Breast epithelium (tissue), 4 donors: ENCODE measurements around the gene DDRGK1. TPM values are rescaled to one million over a fixed set of nuclear protein-coding genes. Genes with fewer than 3 reads are reported as not detected.

Experiments used
- DNase-seq, 2 donors: peaks; one replicate each; pipeline ENCODE4 v3.0.0-alpha.2; 2019; ENCODE audit warnings: low spot score in 2 of 2
- H3K27ac ChIP-seq, 2 donors: fragments of 200-600 bp; sonication (generic) in 1 of 2; one replicate each; pipeline ENCODE4 v1.5.1; 2016 to 2019; ENCODE audit warnings: mild to moderate bottlenecking in 1 of 2
- H3K27me3 ChIP-seq, 2 donors: fragments of 200-600 bp; sonication (generic) in 1 of 2; one replicate each; pipeline versions ENCODE4 v1.5.1 to v1.6.0; 2017 to 2019; ENCODE audit warnings: control low read depth in 1 of 2, mild to moderate bottlenecking in 1 of 2
- H3K36me3 ChIP-seq: fragments of 200-600 bp; one replicate; pipeline ENCODE4 v1.5.1; 2019
- H3K4me1 ChIP-seq, 2 donors: fragments of 200-600 bp; sonication (generic); one replicate each; pipeline ENCODE4 v1.5.1; 2016 to 2019; ENCODE audit warnings: control low read depth in 1 of 2
- H3K4me3 ChIP-seq, 3 donors: fragments of 200-600 bp; sonication (generic); 1 replicate in 2 of 3; 2 replicates in 1 of 3; pipeline ENCODE4 v1.5.1; 2016 to 2019; ENCODE audit warnings: mild to moderate bottlenecking in 3 of 3, moderate library complexity in 2 of 3
- H3K9me3 ChIP-seq, 2 donors: fragments of 200-600 bp; sonication (generic) in 1 of 2; one replicate each; pipeline ENCODE4 v1.5.1; 2016 to 2019; ENCODE audit warnings: control low read depth in 1 of 2
- CTCF ChIP-seq, 3 donors: fragments of 450-650 bp; IDR thresholded peaks; one replicate each; pipeline ENCODE4 v1.5.1; 2016 to 2017; ENCODE audit warnings: antibody characterized with exemption in 3 of 3, mild to moderate bottlenecking in 3 of 3, moderate library complexity in 3 of 3
- POLR2A ChIP-seq: fragments of 450-650 bp; IDR thresholded peaks from one replicate; pipeline ENCODE4 v1.6.1; 2016; ENCODE audit warnings: antibody characterized with exemption, mild to moderate bottlenecking, moderate library complexity
- POLR2AphosphoS5 ChIP-seq, 3 donors: sonication (generic); formaldehyde crosslinking; IDR thresholded peaks; one replicate each; pipeline ENCODE4 v1.6.1; 2017; ENCODE audit warnings: antibody characterized with exemption in 3 of 3
- intact Hi-C: fragments of 100-400 bp; cut with DNase I; formaldehyde crosslinking; loops from one replicate; pipeline ENCODE4 v1.15.1; 2023; ENCODE audit warnings: low total_unique reads
- total RNA-seq, 3 donors: library from RNA; depleted of rRNA; stranded (reverse); fragments of >200 nt; gene quantifications; one replicate each; pipeline ENCODE4 v1.1.0, GENCODE V29; 2016

Gene DDRGK1
- total RNA-seq, 3 donors from 2014 or later: 87.1 to 91.8 (median 89.8) TPM

- no peak for DNase-seq
- H3K9me3 ChIP-seq: no peaks in the 10 kb centered on the region
- no peak overlapping the region for H3K27ac ChIP-seq
- no peaks in the 10 kb centered on the region for H3K4me1 ChIP-seq
- no peaks in the 10 kb centered on the region for H3K36me3 ChIP-seq
- H3K4me3 ChIP-seq: no peak overlapping the region
- TF ChIP-seq CTCF (IDR thresholded peaks at IDR 0.05): no peak
- TF ChIP-seq POLR2AphosphoS5 (IDR thresholded peaks at IDR 0.05): no peak
- TF ChIP-seq POLR2A: no peak
- no peaks in the 10 kb centered on the region for H3K27me3 ChIP-seq
- intact Hi-C loops: no loop called here
Measured at GRCh38 chr20:3227506-3227905, 23.0 kb upstream of the DDRGK1 start.

- Histone ChIP-seq H3K27ac (no peak overlapping the region), H3K4me1 (no peaks in the 10 kb centered on the region), H3K36me3 (no peaks in the 10 kb centered on the region), H3K9me3 (no peaks in the 10 kb centered on the region), H3K4me3 (no peak overlapping the region), H3K27me3 (no peaks in the 10 kb centered on the region)
- TF ChIP-seq POLR2A (no peak), CTCF (IDR thresholded peaks at IDR 0.05) (no peak), POLR2AphosphoS5 (IDR thresholded peaks at IDR 0.05) (no peak)
- intact Hi-C loops: no loop called here
- DNase-seq: no peak
Measured at GRCh38 chr20:3226864-3227263, 22.4 kb upstream of the DDRGK1 start.

- no peaks in the 10 kb centered on the region for H3K27me3 ChIP-seq
- no peaks in the 10 kb centered on the region for H3K36me3 ChIP-seq
- TF ChIP-seq CTCF (IDR thresholded peaks at IDR 0.05) (no peak), POLR2AphosphoS5 (IDR thresholded peaks at IDR 0.05) (no peak), POLR2A (no peak)
- H3K4me3 ChIP-seq: no peak overlapping the region
- DNase-seq: no peak
- intact Hi-C loops: no loop called here
- H3K27ac ChIP-seq: no peak overlapping the region
- no peaks in the 10 kb centered on the region for H3K4me1 ChIP-seq
- no peaks in the 10 kb centered on the region for H3K9me3 ChIP-seq
Measured at GRCh38 chr20:3226093-3226492, 21.6 kb upstream of the DDRGK1 start.

- intact Hi-C loops: no loop called here
- H3K27ac ChIP-seq: no peak overlapping the region
- H3K4me3 ChIP-seq: no peak overlapping the region
- TF ChIP-seq POLR2AphosphoS5 (IDR thresholded peaks at IDR 0.05) (no peak), POLR2A (no peak), CTCF (IDR thresholded peaks at IDR 0.05) (no peak)
- H3K27me3 ChIP-seq: no peaks in the 10 kb centered on the region
- H3K4me1 ChIP-seq: no peaks in the 10 kb centered on the region
- no peaks in the 10 kb centered on the region for H3K9me3 ChIP-seq
- H3K36me3 ChIP-seq: no peaks in the 10 kb centered on the region
- DNase-seq: no peak
Measured at GRCh38 chr20:3224681-3225421, 20.4 kb upstream of the DDRGK1 start.

- no peak overlapping the region for H3K4me3 ChIP-seq
- intact Hi-C loops: no loop called here
- TF ChIP-seq POLR2AphosphoS5 (IDR thresholded peaks at IDR 0.05) (no peak), CTCF (IDR thresholded peaks at IDR 0.05) (no peak), POLR2A (no peak)
- no peak overlapping the region for H3K27ac ChIP-seq
- H3K4me1 ChIP-seq: no peaks in the 10 kb centered on the region
- H3K27me3 ChIP-seq: no peaks in the 10 kb centered on the region
- DNase-seq: no peak
- no peaks in the 10 kb centered on the region for H3K36me3 ChIP-seq
- no peaks in the 10 kb centered on the region for H3K9me3 ChIP-seq
Measured at GRCh38 chr20:3223994-3224680, 19.7 kb upstream of the DDRGK1 start.
